ENCODE results near the gene NAV2. TPM values are rescaled to one million over a fixed set of nuclear protein-coding genes. Genes with fewer than 3 reads are reported as not detected.
"Not testable (repeated sequence)": the region's sequence is repeated elsewhere in the genome, so short reads cannot be mapped to it uniquely, and the experiment has no call there.

NAV2 gene
- polyA plus RNA-seq, 1 donor = 40.4 TPM

DNA sequence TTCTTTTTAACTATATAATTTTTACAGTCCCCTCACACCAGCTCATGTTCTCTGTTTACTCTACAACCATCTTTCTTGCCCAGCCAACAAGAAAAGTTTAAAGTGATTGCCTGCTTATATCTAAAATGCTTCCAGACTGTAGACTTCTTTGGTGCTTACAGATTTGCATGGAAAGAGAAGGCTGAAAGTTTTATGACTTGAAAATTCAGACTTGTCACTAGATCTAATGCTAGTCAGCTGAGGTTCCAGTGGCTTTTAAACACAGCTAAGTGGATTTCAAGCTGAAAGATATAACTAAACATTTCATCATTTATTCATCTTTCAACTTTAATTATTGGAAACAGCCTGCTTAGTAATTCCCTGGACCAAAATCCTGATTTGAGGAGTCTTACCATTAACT, 178.4 kb downstream of the NAV2 start:
- DNase-seq = no peak

DNA sequence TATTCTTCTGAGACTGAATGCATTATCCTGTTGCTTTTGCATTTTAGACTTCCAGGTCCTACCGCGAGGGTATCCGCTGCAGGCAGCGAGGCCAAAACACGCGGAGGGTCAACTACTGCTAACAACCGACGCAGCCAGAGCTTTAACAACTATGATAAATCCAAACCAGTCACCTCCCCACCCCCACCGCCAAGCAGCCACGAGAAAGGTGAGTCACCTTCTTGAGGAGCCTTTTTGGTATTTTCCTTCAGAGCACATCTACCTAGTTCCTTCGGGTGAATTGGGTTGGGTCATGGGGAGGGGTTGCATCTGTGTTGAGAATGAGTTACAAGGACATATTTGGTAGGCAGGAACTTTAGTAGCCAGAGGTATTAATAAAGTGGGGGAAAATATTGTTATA, 179.8 kb downstream of the NAV2 start:
- no peak for DNase-seq

DNA sequence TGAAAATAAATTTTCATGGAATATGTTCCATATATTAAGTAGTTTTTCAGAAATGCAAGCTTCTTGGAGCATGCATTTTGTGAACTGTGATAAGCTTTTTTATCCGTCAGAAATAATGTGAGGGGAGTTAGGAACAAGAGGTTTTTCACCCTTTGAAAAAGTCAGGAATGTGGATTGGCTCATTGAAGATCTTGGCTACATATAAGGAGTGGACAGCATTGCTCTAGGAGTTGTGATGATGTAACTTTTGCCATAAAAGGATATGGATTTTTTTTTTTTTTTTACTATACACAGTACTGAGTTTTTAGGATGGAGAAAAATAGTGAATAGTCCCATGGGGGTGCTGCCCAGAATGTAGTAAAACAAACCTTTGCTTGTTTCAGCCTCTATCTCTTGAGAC, 180.2 kb downstream of the NAV2 start:
- DNase-seq = no peak

DNA sequence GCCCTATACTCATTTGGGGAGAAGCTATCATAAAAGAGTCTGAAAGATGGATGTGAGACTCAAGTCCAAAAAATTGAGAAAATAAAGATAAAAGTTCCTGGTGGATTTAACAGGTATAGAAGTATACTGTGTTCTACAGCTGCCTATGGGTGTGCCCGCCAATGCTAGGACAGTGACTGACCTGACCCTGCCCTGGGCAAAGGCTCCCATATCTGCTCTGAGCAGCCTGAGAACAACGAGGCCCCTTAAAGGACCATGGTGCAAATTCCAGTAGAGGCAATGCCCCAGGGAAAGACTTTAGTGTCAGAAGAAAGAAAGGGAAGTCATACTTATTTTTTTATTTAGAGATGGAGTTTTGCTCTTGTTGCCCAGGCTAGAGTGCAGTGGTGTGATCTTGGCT, 181.8 kb downstream of the NAV2 start:
- DNase-seq = no peak

DNA sequence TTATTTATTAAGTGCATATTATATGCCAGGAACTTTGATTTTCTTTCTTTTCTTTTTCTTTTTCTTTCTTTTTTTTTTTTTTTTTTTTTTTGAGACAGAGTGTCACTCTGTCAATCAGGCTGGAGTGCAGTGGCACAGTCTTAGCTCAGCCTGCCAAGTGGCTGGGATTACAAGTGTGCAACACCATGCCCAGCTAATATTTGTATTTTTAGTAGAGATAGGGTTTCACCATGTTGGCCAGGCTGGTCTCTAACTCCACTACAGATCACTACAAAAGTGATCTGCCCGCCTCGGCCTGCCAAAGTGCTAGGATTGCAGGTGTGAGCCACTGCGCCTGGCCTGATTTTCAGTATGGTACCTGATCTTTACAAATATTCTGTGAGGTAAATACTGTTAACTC, 182.4 kb downstream of the NAV2 start:
- DNase-seq = not testable (repeated sequence)

DNA sequence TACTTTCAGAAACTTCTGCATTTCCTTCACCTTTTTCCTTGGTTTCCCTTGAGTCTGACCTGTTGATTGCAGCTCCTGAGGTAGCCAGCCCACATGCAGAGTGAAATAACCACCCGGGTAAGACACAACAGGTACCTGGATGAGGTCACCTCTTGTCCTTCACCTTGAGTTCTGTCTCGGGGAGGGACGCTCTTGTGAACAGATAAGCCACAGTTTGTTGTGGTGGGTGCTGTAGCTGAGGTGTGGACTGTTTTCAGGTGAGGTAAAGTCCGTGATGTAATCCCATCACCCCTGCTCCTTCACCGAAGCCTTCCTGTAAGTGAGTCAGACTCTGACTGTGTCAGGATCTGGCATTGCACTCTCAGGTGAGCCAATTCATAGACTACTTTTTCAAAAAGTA, 183.1 kb downstream of the NAV2 start:
- DNase-seq = no peak

DNA sequence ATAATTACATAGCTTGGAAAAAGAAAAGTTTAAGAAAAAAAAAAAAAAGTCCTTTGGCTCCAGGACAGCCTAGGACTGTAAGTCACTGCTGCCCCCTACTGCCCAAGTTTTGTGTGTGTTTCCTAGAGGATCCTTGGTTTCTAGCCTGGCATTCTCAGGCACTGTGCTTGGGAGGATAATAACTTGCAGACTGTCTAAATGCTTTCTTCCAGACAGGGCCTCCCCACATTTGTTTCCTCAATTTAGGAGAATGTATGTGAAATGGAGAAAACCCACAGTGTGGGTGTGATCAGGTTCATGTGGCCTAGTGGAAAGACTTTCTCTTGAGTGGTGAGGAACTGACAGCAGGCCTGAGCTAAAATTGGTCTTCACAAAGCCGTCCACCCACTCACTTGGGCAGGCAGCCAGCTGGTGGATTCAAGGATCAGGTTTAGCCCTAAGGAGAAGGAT, 191.0 kb downstream of the NAV2 start:
- peak; percentile 81 for DNase-seq

DNA sequence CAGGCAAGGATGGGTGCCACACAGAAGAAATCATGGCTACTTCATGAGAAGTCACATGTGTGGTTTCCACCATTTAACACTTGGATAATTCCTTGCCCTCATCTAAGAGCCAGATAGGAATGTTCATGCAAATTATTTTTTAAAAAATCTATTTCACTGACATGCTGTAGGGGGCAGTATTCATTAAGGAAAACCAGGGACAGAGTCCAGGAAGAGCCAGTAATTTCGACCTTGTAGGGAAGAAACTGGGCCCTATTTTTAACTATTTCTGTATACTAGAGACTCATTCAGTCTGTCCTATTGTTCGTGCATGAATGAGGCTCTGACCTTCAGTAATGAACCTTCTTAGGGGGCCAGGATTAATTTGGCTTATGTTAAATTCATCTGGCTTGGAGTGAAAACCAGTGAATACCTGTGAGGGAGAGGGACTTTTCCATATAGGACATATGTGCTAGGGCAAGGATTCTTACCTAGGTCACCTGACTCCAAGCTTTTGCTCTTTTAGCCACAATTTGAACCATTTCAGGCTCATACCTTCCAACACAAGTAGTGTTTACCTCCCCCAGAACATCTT, 192.7 kb downstream of the NAV2 start:
- DNase-seq = peak; percentile 27

DNA sequence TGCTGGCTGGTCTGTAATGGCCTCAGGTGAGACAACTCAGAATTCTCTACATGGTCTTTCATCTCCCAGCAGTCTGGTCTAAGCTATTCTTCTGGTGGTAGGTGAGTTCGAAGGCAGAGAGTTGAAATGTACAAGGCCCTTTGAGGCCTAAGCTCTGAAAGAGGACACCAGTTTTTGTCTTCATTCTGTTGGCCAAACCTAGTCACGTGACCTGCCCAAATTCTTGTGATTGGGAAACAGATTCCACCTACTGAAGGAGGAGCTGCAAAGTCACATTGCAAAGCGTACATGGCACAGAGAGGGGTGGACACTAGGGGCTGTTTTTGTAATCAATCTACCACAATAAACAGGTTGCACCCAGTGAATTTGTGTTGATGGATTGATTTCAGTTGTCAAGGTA, 193.5 kb downstream of the NAV2 start:
- DNase-seq = no peak

DNA sequence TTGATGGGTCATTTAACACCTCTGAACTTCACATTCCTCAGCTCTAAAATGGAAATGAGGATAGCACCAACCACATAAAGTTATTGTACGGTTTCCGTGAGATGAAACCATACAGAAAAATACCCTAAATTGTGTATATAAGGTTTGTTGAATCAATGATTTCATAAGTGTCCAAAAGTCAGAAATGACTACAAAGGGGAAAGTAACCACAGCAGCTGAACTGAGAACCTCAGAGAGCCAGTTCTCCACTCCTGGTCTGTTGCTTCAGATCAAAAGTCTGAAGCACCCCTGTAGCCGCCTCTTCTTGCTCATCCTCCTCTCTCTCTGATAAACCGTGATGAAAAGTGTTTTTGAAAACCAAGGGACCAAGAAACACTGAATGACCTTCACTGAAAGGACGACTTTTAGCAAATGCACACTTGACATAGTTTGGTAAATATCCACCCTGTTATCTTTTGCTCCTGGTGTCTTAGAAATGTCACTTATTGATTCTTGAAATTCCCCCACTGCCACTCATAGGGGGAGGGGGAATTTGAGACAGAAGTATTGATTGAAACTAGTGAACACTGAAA, 194.5 kb downstream of the NAV2 start:
- DNase-seq = no peak

DNA sequence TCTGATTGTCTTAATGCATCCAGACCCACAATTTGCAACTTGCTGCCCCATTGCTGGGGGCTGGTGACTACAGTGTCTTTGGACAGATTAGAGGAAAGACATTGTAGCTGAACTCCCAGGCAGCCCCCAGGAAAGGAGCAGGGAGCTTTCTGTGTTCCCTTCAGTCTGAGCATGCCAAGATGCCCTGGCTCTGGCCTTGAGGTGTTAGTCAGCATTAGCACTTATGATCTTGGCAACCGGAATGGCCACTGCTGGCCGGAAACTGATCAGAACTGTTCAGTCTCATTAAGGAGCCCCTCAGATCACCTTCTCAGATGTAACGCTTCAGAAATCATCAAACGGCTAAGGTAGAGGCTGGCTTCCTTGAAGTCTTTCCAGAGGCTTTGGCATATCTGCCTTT, 195.2 kb downstream of the NAV2 start:
- no peak for DNase-seq

DNA sequence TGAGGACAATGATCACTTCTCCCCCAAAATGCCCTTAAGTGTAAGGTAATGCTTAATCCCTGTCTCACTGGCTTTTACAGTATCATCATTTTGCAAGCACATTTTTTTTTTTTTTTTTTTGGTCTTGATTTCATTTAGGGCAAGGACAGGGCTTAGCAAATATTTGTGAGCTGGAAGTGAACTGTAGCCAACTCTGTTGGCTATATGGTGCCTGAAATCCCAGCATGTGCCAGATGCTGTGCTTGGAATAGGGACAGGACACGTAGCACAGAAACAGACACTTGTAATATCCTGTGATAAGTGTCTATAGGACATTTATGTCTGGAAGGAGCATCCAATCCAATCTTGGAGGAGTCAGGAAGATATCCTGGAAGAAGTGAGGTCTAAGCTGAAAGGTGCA, 198.3 kb downstream of the NAV2 start:
- no peak for DNase-seq

DNA sequence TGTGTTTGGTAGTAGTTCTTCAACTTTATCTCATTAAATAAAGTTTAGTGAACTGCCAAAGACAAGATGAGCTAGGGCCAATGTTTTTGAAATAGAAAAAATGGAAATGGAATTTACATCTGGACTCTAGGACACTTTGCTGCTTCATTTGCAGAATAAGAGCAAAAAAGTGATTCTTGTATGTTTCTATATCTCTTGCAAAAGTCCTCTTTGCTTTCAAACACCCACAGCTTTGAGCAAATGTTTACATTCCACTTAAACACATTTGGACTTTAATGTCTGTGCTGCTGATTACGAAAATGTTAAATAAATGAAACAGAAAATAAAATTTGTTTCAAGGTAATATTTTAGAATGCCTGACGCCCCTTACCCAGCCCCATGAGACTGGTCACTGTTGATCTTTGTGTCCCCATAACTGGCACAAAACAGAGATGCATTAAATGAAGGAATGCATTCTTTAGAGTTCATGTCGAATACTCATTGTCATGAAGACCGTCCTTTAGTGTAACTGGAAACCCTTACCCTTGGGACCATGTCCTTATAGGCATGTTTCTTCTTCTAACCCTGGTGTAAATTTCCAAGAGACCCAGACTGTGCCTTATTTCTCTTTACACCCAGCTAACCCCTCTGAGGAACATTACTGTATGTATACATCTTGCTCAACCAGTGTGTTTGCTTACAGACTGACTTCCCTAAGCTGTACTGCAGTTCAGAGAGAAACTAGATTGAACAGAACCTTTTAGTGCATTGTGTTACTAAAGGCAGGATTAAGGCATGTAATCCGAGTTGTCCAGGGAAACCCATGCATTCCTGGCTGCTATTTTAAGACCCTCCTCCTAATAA, 199.7 kb downstream of the NAV2 start:
- DNase-seq = no peak

DNA sequence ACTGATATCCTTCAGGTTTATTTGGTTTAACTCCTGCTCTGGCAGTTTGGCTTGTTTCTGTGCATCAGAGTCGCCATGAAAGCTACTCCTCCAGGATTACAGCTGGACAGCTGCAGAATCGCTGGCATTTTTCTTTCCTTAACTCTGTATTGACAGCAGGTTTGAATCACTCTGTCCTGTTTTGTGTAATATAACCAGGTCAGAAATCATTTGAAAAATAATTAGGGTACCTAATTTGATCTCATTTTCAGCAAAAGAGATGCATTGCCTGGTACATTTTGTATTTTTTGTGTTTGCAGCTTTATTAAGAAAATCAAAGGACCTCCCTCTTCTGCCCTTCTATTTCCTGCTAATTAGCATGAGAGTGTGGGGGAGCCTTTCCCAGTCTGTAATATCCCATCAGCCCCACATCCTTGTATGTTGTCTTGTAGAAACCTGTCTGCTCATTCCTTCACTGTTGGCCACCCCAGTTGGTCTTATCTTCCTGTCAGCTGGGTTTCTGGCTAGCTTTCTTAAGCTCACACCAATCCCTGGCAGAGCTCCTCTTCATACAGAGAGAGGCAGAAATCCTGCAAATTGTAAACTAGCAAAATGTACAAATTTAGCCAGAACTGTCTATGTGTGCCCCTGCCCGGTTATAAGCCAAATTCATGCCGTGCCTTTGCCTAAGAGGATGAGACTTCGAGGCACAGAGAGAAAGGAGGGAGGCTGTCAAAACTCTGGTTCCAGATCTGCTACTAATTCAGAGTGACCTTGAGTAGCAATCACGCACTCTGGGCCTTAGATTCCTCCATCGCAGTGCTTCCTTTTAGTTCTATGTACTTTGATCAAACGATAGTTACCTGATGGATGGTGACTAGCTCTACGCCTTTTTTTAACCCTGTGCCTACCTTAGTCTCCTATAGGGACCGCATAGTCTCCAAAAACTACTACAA, 200.6 kb downstream of the NAV2 start:
- DNase-seq = no peak

DNA sequence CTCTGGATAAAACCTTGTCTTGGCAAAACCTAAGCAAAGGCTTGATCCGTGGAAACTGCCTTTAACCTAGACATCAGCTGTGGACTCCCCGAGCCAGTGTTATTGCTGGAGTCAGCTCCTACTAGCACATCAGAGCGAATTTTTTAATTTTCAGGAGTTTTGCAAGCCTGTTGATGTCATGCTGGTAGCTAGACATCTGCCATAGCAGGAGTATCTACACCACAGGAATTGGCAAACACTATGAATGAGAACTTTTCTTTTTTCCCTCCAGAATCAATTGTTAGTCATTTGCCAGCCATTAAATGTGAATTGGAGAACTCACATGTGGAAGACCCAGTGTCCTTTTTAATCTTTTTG, 201.2 kb downstream of the NAV2 start:
- no peak for DNase-seq

DNA sequence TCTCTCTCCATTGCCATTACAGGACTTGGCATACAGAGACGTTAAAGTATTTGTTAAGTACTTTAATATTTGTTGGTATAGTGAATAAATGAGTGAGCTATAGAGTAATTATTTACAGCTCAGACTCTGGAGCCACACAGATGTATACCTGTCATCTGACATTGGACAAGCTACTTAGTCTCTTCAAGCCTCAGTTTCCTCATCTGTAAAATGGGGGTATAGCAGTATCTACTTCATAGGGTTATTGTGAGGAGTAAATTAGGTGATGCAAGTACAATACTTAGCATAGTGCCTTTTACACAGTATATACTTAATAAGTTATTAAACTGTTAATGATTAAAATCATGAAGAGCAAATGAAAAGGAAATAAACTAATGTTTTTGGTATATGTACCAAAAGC, 203.2 kb downstream of the NAV2 start:
- no peak for DNase-seq

DNA sequence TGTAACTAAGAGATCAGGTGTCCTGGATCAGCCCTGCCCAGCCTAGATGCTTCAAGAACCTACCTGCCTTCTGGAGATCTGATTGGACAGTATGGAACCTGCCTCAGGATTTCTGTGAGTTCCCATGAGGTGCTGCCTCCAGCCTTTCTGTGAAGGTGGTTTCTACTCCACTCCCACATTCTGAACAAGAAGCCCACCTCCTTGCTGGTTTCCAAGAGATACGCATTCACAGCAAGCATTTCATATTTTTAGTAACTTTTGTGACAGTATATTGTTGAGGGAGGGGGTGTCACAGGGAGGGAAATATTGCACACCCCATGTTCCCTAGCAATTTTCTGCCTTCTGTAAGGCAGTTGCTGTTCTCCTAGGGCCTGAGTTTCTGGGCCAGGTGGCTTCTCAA, 204.4 kb downstream of the NAV2 start:
- DNase-seq = no peak

DNA sequence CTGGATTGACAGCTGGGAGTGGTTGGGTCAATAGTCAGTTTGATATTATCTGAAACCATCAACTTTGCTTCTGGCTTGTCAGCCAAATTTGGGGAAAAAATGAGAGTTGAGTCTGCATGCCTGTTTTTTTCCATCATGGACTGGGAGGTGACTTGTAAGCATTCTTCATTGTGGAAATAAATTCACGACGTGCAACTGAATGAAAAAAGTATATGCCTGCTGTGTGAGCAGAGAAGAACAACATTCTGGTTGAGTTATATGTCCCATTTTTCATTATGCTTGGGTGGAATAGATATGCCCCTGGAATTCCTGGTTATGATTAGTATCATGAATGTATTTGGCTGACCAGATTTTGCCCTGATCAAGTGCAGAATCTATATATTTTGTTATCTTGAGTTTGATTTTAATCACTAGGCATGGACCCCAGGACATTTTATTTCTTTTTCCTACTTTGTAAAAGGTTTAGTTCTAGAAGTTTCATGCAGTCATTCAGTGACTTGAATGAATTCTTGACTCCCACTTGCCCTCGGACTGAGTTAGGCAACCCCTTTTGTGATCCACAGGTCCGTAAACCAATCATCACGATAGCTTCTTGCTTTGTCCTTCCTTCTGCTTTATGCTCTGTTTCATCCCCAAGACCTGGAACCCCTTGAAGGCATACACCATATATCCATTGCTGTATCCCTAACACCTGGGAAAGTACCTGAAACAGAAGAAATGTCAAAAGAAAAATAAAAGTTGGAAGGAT, 205.8 kb downstream of the NAV2 start:
- no peak for DNase-seq

DNA sequence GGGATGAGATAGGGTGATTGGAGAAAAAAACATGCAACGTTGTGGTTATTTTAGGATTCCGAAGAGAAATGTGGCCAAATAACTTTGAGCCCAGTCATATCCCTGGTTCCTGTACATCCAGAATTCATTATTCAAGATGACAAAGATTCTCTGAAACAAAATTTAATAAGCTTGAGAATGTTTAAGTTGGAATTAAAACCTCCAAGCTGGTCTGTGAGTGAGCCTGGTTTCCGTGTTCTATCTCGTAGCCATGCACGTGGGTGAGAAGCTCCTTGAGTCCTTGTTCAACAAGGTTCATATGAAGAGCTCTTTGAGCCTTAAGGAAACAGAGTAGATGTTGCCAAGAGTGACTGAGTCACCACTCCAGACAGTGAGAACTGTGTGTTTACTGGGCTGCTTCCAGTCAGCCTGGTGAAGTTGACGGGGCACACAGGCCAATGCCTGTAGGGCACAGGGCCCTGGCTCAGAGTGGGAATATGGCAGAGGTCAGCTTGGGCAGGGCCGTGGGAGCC, 206.5 kb downstream of the NAV2 start:
- no peak for DNase-seq

DNA sequence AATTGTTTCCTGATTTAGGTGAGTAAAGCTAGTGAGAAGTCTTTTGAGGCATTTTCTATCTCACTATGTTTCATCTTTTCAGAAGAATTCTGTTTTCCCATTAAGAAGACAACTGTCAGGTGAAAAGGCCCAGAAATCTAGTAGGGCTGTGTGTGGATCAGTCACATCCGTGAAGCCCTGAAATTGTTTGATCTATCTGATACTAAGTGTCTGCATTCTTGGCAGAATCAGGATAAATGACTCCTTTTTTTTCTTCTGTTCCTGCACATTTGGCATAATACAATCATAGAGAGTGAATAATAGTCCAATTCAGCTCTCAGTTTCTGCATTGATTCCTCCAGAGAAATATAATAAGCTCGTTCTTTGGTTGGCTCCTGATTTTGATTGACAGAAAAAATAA, 208.3 kb downstream of the NAV2 start:
- no peak for DNase-seq

DNA sequence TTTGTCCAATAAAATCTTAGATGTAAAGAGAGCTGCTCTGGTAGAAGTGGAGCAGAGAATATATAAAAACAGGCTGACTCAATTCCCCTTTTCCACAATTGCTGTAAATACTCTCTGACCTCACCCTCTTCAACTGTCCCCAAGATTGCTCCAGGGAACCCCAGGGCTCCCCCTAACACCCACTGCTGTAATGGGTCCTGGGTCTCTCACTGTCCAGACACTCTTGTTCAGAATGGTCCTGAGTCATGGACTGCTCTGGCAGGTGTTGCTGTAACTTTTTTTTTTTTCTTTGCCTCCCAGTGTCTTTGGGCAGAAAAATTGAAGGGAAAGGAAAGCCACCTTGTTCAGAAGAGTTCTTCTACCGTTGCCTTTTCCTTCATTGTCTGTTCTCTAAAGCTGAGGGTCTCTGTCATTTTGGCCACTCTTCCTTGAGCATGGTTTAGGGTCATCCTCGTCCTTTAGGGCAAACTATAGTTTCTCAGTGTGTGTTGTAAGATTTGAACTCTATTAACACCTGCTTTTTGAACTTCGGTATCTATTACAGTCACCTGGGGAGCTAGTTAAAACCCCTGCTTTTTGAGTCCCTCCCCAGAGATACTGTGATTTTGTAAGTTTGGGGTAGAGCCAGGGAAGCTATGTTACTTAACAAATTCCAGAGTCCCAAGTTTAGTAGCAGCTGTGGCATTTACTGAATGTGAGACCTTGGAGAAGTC, 209.5 kb downstream of the NAV2 start:
- no peak for DNase-seq
